GM21529 (cell line): ENCODE measurements around the gene SPTAN1.
"Not testable (repeated sequence)": the region's sequence is repeated elsewhere in the genome, so short reads cannot be mapped to it uniquely, and the experiment has no call there.

Experiments
- ATAC-seq: cut with Tn5 transposase; IDR thresholded peaks from one replicate; pipeline ENCODE4 v1.9.1; 2021; ENCODE audit not compliant: unreplicated experiment

The SPTAN1 gene

GRCh38 chr9:128631636-128632035 lies 79.2 kb downstream of the SPTAN1 start:
- ATAC-seq: no peak

- ATAC-seq: no peak
Observed at GRCh38 chr9:128632066-128632465, 79.7 kb downstream of the SPTAN1 start.

DNA sequence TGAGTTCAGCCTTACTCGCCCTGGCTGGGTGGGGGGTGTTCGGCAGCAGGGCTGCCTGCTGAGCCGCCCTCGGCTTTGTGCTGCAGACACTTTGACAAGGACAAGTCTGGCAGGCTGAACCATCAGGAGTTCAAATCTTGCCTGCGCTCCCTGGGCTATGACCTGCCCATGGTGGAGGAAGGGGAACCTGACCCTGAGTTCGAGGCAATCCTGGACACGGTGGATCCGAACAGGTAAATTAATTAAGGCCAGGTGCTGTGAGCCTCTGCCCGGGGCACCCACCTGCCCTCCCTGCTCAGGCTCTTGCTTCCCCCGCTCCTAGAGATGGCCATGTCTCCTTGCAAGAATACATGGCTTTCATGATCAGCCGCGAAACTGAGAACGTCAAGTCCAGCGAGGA lies 80.1 kb downstream of the SPTAN1 start:
- ATAC-seq: no peak

- no peak for ATAC-seq
Observed at GRCh38 chr9:128633057-128633456, 80.7 kb downstream of the SPTAN1 start.

DNA sequence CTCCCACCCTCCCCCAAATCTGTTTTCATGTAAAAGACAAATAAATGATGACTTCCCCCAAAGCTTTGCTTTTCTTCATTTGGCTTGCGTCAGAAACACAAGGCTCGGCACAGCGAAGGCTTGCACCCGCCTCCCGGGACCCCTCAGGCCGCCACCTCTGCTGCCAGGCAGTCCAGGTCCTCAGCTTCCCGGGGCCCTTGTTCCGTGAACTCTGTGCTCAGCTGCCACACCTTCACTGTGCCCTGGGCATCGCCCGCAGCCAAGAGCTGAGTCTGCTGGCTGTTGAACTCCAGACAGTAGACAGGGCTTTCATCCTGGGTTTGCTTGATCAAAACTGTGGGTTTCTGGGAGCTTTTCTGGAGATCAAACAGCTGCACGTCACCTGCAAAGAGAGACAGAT lies 81.2 kb downstream of the SPTAN1 start:
- ATAC-seq: no peak

DNA sequence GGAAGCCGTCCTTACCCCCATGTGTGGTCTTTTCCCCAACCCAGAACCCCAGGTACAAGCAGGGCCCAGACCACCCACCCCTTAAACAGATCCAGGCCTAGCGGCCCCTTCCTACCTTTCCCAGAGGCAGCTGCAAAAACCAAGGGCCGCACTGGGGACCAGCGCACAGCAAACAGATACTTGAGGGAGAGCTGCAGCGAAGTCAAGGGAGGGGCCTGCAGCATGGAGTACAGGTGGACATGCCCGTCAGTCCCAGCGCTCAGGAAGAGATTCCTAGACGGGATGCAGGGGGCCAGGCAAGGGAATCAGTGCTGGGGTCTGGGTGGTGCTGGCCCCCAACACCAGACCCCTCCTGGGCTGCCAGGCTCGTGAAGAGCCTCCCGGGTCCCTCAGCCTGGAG lies 81.7 kb downstream of the SPTAN1 start:
- no peak for ATAC-seq

DNA sequence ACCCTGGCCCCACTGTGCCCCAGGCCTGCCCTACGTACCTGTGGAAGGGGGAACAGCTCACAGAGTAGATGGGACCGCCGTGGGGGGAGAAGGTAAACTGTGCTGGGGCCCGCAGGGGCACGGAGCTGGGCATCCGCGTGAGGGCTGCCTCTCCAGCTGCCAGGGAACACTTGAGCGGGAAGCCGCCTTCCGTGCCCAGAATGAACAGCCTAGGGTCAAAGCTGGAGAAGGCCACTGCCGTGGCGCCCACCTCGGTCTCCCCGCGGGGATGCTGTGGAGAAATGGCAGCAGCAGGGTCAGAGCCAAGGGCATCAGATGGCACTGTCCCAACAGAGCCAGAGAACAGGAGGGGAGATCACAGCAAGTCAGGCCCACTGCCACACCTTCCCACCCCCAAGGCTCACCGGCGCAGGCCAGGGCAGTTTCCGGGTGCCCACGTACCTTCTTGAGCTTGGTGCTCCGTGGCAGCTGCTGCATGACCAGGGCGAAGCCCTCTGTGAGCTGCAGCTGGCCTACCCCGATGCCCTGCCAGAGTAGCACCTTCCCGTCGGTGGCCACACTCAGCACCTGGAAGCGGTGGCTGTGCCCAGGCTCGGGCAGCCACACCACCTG lies 82.4 kb downstream of the SPTAN1 start:
- no peak for ATAC-seq

- no peak for ATAC-seq
Observed at GRCh38 chr9:128635266-128636023, 83.1 kb downstream of the SPTAN1 start.

- ATAC-seq: no peak
Observed at GRCh38 chr9:128636024-128636390, 83.6 kb downstream of the SPTAN1 start.

- ATAC-seq: no peak
Observed at GRCh38 chr9:128636556-128637530, 84.5 kb downstream of the SPTAN1 start.

DNA sequence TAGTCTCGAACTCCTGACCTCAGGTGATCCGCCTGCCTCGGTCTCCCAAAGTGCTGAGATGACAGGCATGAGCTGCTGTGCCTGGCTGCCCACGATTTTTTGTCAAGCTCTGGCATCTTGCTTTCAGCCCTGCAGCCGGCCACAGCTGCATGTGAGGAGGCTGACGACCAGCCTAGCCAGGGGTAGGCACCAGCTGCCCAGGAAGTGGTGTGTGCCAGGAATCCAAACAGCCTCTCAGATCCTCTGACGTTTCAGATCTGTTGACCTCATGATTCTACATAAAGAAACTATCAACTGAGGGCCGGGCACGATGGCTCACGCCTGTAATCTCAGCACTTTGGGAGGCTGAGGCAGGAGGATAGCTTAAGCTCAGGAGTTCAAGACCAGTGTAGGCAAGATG lies 85.3 kb downstream of the SPTAN1 start:
- ATAC-seq: no peak

- ATAC-seq: no peak
Observed at GRCh38 chr9:128638580-128638979, 86.2 kb downstream of the SPTAN1 start.

DNA sequence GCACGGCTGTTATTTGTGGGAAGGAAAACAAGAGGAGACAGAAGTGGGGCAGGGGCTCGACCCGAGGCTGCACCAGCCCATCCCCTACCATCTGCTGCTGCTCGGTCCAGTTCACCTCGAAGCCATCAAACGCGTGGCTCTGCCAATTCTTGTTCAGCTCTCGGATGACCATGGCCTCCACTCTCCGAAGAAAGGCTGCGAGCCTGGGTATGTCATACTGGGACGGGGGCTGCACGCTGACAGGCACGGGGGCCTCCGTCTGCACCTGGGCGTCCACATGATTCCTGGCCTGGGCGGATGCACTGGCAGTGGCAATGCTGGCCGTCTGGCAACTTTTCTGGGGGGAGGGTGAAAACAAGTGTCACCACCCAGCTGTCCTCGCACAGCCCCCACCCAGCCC lies 88.2 kb downstream of the SPTAN1 start:
- no peak for ATAC-seq

DNA sequence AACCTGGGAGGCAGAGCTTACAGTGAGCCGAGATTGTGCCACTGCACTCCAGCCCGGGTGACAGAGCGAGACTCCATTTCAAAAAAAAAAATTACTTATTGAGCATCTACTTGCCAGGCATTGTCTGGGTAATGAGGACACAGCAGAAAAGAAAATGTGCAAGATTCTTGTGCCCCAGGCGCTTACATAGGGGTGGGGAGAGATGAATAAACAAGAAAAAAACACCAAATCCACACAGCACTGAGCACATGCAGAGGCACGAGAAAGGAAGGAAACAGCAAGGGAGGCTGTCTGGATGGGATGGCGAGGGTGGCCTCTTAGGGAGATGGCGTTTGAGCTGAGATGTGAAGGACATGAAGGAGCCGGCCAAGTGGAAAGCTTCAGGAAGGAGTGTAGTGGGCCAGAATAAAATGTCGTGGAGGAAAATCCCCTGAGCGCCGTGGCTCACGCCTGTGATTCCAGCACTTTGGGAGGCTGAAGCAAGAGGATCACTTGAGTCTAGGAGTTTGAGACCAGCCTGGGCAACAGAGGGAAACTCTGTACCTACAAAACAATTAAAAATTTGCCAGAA lies 90.4 kb downstream of the SPTAN1 start:
- ATAC-seq: no peak

DNA sequence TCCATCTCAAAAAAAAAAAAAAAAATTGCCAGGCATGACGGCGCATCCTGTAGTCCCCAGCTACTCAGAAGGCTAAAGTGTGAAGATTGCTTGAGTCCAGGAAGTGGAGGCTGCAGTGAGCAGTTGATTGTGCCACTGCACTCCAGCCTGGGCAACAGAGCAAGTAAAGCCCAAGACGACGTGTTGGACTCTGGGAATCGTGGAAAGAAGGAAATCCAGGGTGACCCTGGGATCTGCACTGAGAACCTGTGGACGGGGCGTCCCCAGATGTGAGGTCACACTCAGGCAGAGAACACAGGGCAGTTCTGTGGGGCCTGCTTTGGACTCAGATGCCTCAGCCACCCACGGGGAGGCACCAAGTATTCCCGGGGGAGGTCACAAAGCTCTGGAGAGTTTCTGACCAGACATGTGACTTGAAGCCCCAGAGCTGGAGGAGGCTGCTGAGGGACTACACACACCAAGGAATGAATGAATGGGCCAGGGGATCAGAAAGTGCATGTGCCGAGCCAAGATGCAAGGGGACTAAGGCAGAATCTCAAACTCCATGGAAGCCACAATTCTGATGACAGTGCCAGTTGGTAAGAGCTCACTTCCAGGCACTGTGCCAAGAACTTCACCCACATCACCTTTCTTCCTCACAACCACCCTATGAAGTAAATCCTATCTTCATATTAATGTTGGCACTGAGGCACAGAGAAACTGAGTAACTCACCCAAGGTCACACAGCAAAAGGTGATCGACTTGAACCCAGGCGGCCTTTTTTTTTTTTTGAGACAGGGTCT lies 91.3 kb downstream of the SPTAN1 start:
- peak; percentile 62 for ATAC-seq

- not testable (repeated sequence) for ATAC-seq
Observed at GRCh38 chr9:128648206-128648605, 95.8 kb downstream of the SPTAN1 start.

GRCh38 chr9:128651798-128652197 lies 99.4 kb downstream of the SPTAN1 start:
- ATAC-seq: no peak

GRCh38 chr9:128653908-128654307 lies 101.5 kb downstream of the SPTAN1 start:
- no peak for ATAC-seq

DNA sequence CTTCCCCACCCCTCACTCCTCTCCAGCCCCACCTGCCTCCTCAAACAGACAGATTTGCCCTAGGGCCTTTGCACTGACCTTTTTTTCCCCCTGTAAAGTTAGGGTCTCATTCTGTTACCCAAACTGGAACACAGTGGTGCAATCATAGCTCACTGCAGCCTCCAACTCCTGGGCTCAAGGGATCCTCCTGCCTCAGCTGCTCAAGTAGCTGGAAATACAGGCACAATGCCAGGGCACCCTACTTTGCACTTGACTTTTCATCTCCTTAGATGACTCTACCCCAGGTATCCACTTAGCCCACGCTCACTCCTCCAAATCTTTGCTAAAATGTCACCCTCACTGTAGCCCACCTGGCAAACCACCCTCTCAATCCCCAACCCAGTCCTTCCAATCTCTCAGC lies 102.1 kb downstream of the SPTAN1 start:
- no peak for ATAC-seq
